ENCODE results near the gene TOP3A. TPM values are rescaled to one million over a fixed set of nuclear protein-coding genes. Genes with fewer than 3 reads are reported as not detected.

Gene TOP3A
- total RNA-seq, 1 experiment from 2014 or later, result 100 TPM

- no peak for DNase-seq (ENCODE audit: low spot score)
- H3K4me3 ChIP-seq (ENCODE audit: low read depth, low read length, poor library complexity, severe bottlenecking), result no peak overlapping the region
- TF ChIP-seq CTCF (conservative IDR thresholded peaks at IDR 0.05; ENCODE audit: low read depth, low read length) (no peak), EZH2 (IDR thresholded peaks at IDR 0.05; ENCODE audit: borderline replicate concordance, low read depth, low read length, poor library complexity, severe bottlenecking) (no peak)
- no peak overlapping the region for H3K27ac ChIP-seq (ENCODE audit: low read depth, low read length, poor library complexity, severe bottlenecking)
- intact Hi-C loops (cut with micrococcal nuclease; ENCODE audit: unreplicated experiment), result no loop called here
- CTCF ChIA-PET, result no interaction called here
- H3K36me3 ChIP-seq (ENCODE audit: insufficient read depth, low read length, poor library complexity, severe bottlenecking), result peaks cover 28% of the 10 kb centered on the region
- H3K9me3 ChIP-seq (ENCODE audit: low read depth, low read length, poor library complexity, severe bottlenecking), result no peaks in the 10 kb centered on the region
- no TSS peak for BruUV-seq (replicated peaks)
- H3K4me1 ChIP-seq (ENCODE audit: insufficient read depth, low read length, poor library complexity, severe bottlenecking), result peaks cover 4% of the 10 kb centered on the region
- no peaks in the 10 kb centered on the region for H3K27me3 ChIP-seq (replicated peaks; ENCODE audit: insufficient read depth, low read depth, low read length, poor library complexity)
- POLR2A ChIA-PET (ENCODE audit: low non-redundant PET), result no interaction called here
Measured at GRCh38 chr17:18254888-18255649, 59.7 kb downstream of the TOP3A start.

DNA sequence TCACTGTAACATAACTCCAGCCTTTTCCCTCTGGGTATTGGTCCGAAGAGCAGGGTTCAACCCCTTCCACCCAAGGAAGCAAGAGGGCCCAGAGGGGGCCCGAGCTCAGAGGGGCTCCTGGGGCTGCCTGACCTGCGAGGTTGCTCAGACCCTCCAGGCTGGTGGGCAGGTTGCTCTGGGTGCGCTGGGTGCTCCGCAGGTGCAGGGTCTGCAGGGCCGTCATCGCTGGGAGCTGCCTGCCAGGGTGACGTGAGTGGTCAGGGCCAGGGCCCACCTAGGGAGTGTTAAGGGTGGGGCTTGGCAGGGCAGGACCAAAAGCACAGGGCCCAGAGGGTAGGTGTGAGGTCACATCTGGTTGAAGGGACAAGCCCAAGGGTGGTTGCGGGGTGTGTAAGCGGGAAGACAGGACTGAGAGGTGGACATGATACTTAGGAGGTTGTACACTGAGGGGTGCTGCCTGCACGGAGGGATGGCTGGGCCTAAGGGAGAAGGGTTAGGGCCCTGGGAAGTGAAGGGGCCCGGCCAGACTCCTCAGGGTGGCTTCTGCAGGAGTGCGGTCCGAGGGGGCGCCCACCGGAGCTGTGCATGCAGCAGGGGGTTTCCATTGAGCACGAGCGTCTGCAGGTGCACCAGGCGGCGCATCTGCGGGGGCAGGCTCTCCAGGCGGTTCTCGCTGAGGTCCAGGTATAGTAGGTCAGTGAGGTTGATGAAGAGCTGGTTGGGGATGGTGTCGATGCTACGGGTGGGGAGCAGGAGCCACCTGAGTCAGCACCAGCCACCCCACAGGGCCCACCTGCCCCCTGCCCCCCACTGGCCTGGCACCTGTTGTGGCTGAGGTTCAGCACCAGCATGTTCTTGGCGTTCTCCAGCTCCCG, 60.6 kb downstream of the TOP3A start:
- peaks cover 29% of the 10 kb centered on the region for H3K36me3 ChIP-seq (ENCODE audit: insufficient read depth, low read length, poor library complexity, severe bottlenecking)

More for the DNA sequence above, 60.6 kb downstream of the TOP3A start:
- H3K27me3 ChIP-seq (replicated peaks; ENCODE audit: insufficient read depth, low read depth, low read length, poor library complexity), result no peaks in the 10 kb centered on the region
- ChIA-PET CTCF (no interaction called here), POLR2A (ENCODE audit: low non-redundant PET) (no interaction called here)
- H3K9me3 ChIP-seq (ENCODE audit: low read depth, low read length, poor library complexity, severe bottlenecking), result no peaks in the 10 kb centered on the region
- H3K27ac ChIP-seq (ENCODE audit: low read depth, low read length, poor library complexity, severe bottlenecking), result no peak overlapping the region
- H3K4me3 ChIP-seq (ENCODE audit: low read depth, low read length, poor library complexity, severe bottlenecking), result no peak overlapping the region
- no peak for DNase-seq (ENCODE audit: low spot score)
- BruUV-seq (replicated peaks), result no TSS peak
- H3K4me1 ChIP-seq (ENCODE audit: insufficient read depth, low read length, poor library complexity, severe bottlenecking), result peaks cover 4% of the 10 kb centered on the region
- intact Hi-C loops (cut with micrococcal nuclease; ENCODE audit: unreplicated experiment), result no loop called here
- no peak for TF ChIP-seq CTCF (conservative IDR thresholded peaks at IDR 0.05; ENCODE audit: low read depth, low read length)
- no peak for TF ChIP-seq EZH2 (IDR thresholded peaks at IDR 0.05; ENCODE audit: borderline replicate concordance, low read depth, low read length, poor library complexity, severe bottlenecking)

Measured in A673 (cell line).